DMS 273 (cell line): ENCODE data around the gene MT1F.
"Not testable (repeated sequence)": the region's sequence is repeated elsewhere in the genome, so short reads cannot be mapped to it uniquely, and the experiment has no call there.

Experiments
- DNase-seq: peaks from one replicate; lab custom pipeline; 2025; ENCODE audit not compliant: unreplicated experiment; lab: John Stamatoyannopoulos, UW

The MT1F gene

GRCh38 chr16:56657555-56658326, at the start of gene MT1F:
Gene MT1F (plus strand): TSS chr16:56657959. CDS start chr16:56658059, 100 bp downstream.
- DNase-seq: peak; percentile 80

- peak; percentile 98 for DNase-seq
Observed at GRCh38 chr16:56608043-56608875, 49.5 kb upstream of the MT1F start, which contains the start of gene MT2A. Gene MT2A (plus strand): TSS chr16:56608584. CDS start chr16:56608656, 72 bp downstream.

- DNase-seq: peak; percentile 60
Observed at GRCh38 chr16:56608876-56609462, 48.8 kb upstream of the MT1F start.

GRCh38 chr16:56609463-56609921, 48.3 kb upstream of the MT1F start:
- peak; percentile 85 for DNase-seq

GRCh38 chr16:56610017-56610608, 47.6 kb upstream of the MT1F start:
- DNase-seq: peak; percentile 36

- no peak for DNase-seq
Observed at GRCh38 chr16:56610609-56611111, 47.1 kb upstream of the MT1F start.

- DNase-seq: no peak
Observed at GRCh38 chr16:56611281-56611833, 46.4 kb upstream of the MT1F start.

GRCh38 chr16:56613706-56614105, 44.1 kb upstream of the MT1F start:
- DNase-seq: no peak

GRCh38 chr16:56614549-56614991, 43.2 kb upstream of the MT1F start:
- DNase-seq: no peak

GRCh38 chr16:56615353-56615752, 42.4 kb upstream of the MT1F start:
- no peak for DNase-seq

GRCh38 chr16:56616608-56617211, 41.0 kb upstream of the MT1F start:
- no peak for DNase-seq

GRCh38 chr16:56617212-56618085, 40.3 kb upstream of the MT1F start:
- DNase-seq: peak; percentile 64

GRCh38 chr16:56618138-56618537, 39.6 kb upstream of the MT1F start:
- no peak for DNase-seq

GRCh38 chr16:56620339-56620897, 37.3 kb upstream of the MT1F start:
- no peak for DNase-seq

- not testable (repeated sequence) for DNase-seq
Observed at GRCh38 chr16:56621665-56622445, 35.9 kb upstream of the MT1F start.

- DNase-seq: not testable (repeated sequence)
Observed at GRCh38 chr16:56623184-56623583, 34.6 kb upstream of the MT1F start.

GRCh38 chr16:56623637-56624036, 34.1 kb upstream of the MT1F start:
- DNase-seq: no peak
